ENCODE measurements around the gene RTL10. TPM values are rescaled to one million over a fixed set of nuclear protein-coding genes. Genes with fewer than 3 reads are reported as not detected.

The RTL10 gene
- total and polyA plus RNA-seq, 4 donors, result 7.4 to 22.7 (median 11.6) TPM

- WGBS, 2 donors, result 69 to 89% methylated on average over 27 of the region's 27 CpGs
- no peaks in the 10 kb centered on the region for H3K27me3 ChIP-seq (ENCODE audit: control insufficient read depth in 3 of 3, insufficient read depth in 3 of 3, low read length in 2 of 3)
- peaks cover 0 to 25% (median 5%) of the 10 kb centered on the region in 5 donors for H3K4me1 ChIP-seq (ENCODE audit: control insufficient read depth in 5 of 5, insufficient read depth in 5 of 5, low read length in 5 of 5)
- no peak for DNase-seq
- H3K9ac ChIP-seq (ENCODE audit: insufficient read depth in 1 of 2, low read length in 2 of 2), result no peak overlapping the region
- peak overlapping the region in 1 of 2 donors; percentile 83 for H3K27ac ChIP-seq (ENCODE audit: low read depth in 1 of 2, low read length in 1 of 2)
- ATAC-seq (ENCODE audit: insufficient read depth, low FRiP score), result no peak
- H3K9me3 ChIP-seq (ENCODE audit: control insufficient read depth in 4 of 4, insufficient read depth in 3 of 4, low read length in 3 of 4), result no peaks in the 10 kb centered on the region
- H3K36me3 ChIP-seq (ENCODE audit: control insufficient read depth in 4 of 4, insufficient read depth in 4 of 4, low read length in 4 of 4), result no peaks in the 10 kb centered on the region
- TF ChIP-seq CTCF (IDR thresholded peaks at IDR 0.05; ENCODE audit: control extremely low read depth, extremely low read depth), result no peak
- no peak overlapping the region for H3K4me3 ChIP-seq
Measured at GRCh38 chr22:19843107-19843856, 11.4 kb downstream of the RTL10 start.

GRCh38 chr22:19842393-19843106 is 12.1 kb downstream of the RTL10 start:
- no peaks in the 10 kb centered on the region for H3K36me3 ChIP-seq (ENCODE audit: control insufficient read depth in 4 of 4, insufficient read depth in 4 of 4, low read length in 4 of 4)
- H3K27ac ChIP-seq (ENCODE audit: low read depth in 1 of 2, low read length in 1 of 2), result no peak overlapping the region
- H3K4me3 ChIP-seq, result no peak overlapping the region
- H3K9me3 ChIP-seq (ENCODE audit: control insufficient read depth in 4 of 4, insufficient read depth in 3 of 4, low read length in 3 of 4), result no peaks in the 10 kb centered on the region
- H3K9ac ChIP-seq (ENCODE audit: insufficient read depth in 1 of 2, low read length in 2 of 2), result no peak overlapping the region
- H3K27me3 ChIP-seq (ENCODE audit: control insufficient read depth in 3 of 3, insufficient read depth in 3 of 3, low read length in 2 of 3), result no peaks in the 10 kb centered on the region
- ATAC-seq (ENCODE audit: insufficient read depth, low FRiP score), result no peak
- peaks cover 0 to 23% (median 5%) of the 10 kb centered on the region in 5 donors for H3K4me1 ChIP-seq (ENCODE audit: control insufficient read depth in 5 of 5, insufficient read depth in 5 of 5, low read length in 5 of 5)
- WGBS, 2 donors, result 89 to 90% methylated on average over 12 of the region's 12 CpGs
- no peak for TF ChIP-seq CTCF (IDR thresholded peaks at IDR 0.05; ENCODE audit: control extremely low read depth, extremely low read depth)
- DNase-seq, result no peak

GRCh38 chr22:19841641-19842392 is 12.9 kb downstream of the RTL10 start:
- peaks cover 0 to 23% (median 5%) of the 10 kb centered on the region in 5 donors for H3K4me1 ChIP-seq (ENCODE audit: control insufficient read depth in 5 of 5, insufficient read depth in 5 of 5, low read length in 5 of 5)
- no peak for ATAC-seq (ENCODE audit: insufficient read depth, low FRiP score)
- DNase-seq, result no peak
- no peaks in the 10 kb centered on the region for H3K36me3 ChIP-seq (ENCODE audit: control insufficient read depth in 4 of 4, insufficient read depth in 4 of 4, low read length in 4 of 4)
- no peak overlapping the region for H3K27ac ChIP-seq (ENCODE audit: low read depth in 1 of 2, low read length in 1 of 2)
- H3K4me3 ChIP-seq, result no peak overlapping the region
- no peak overlapping the region for H3K9ac ChIP-seq (ENCODE audit: insufficient read depth in 1 of 2, low read length in 2 of 2)
- no peaks in the 10 kb centered on the region for H3K27me3 ChIP-seq (ENCODE audit: control insufficient read depth in 3 of 3, insufficient read depth in 3 of 3, low read length in 2 of 3)
- no peaks in the 10 kb centered on the region for H3K9me3 ChIP-seq (ENCODE audit: control insufficient read depth in 4 of 4, insufficient read depth in 3 of 4, low read length in 3 of 4)
- WGBS, 2 donors, result 93% methylated on average over 8 of the region's 8 CpGs
- no peak for TF ChIP-seq CTCF (IDR thresholded peaks at IDR 0.05; ENCODE audit: control extremely low read depth, extremely low read depth)

Data from lung (tissue), 12 donors.